ENCODE measurements around the gene GPR137.

The GPR137 gene

DNA sequence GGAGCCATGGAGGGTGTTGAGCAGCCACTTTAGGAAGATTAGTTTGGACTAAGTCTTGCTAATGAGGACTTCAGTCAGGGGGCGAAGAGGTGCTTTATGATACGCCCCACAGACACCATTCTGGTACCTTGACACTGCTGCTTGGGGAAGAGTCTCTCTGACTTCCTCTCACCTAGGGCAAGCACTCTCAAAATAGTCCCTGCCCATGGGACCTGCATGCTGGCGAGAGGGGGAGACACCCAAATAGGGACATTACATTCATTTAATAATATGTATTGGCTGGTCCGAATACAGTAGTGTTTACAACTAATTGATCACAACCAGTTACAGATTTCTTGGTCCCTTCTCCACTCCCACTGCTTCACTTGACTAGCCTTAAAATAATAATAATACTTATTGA is 10.1 kb downstream of the GPR137 start:
- H3K9me3 ChIP-seq (ENCODE audit: control insufficient read depth, insufficient read depth, low read length): no peaks in the 10 kb centered on the region
- H4K20me1 ChIP-seq (ENCODE audit: control insufficient read depth, insufficient read depth, low read depth, low read length): no peaks in the 10 kb centered on the region
- H3K36me3 ChIP-seq (ENCODE audit: control insufficient read depth, low read length): no peaks in the 10 kb centered on the region
- no peak overlapping the region for H3K4me3 ChIP-seq (ENCODE audit: low read length)
- H3K27ac ChIP-seq (ENCODE audit: low read depth, low read length): no peak overlapping the region
- peaks cover 92% of the 10 kb centered on the region for H3K27me3 ChIP-seq (ENCODE audit: control insufficient read depth, low read length)
- no peaks in the 10 kb centered on the region for H3F3A ChIP-seq (ENCODE audit: control insufficient read depth, insufficient read depth)
- TF ChIP-seq CTCF (IDR thresholded peaks at IDR 0.05; ENCODE audit: low read depth, low read length, poor library complexity, severe bottlenecking) (no peak), EZH2phosphoT487 (IDR thresholded peaks at IDR 0.05; ENCODE audit: borderline replicate concordance, low read length) (no peak)
- no peak overlapping the region for H3K4me2 ChIP-seq (ENCODE audit: low read length)
- H3K79me2 ChIP-seq (ENCODE audit: control insufficient read depth, low read length): no peaks in the 10 kb centered on the region
- H3K9me2 ChIP-seq (replicated peaks; ENCODE audit: control insufficient read depth, low read length): no peaks in the 10 kb centered on the region
- H3K4me1 ChIP-seq (ENCODE audit: control insufficient read depth, low read length): peaks cover 10% of the 10 kb centered on the region

GRCh38 chr11:64296236-64296635 is 10.6 kb downstream of the GPR137 start:
- H3K27ac ChIP-seq (ENCODE audit: low read depth, low read length): no peak overlapping the region
- no peak overlapping the region for H3K4me2 ChIP-seq (ENCODE audit: low read length)
- H3K9me3 ChIP-seq (ENCODE audit: control insufficient read depth, insufficient read depth, low read length): no peaks in the 10 kb centered on the region
- H3F3A ChIP-seq (ENCODE audit: control insufficient read depth, insufficient read depth): no peaks in the 10 kb centered on the region
- no peak overlapping the region for H3K4me3 ChIP-seq (ENCODE audit: low read length)
- H3K27me3 ChIP-seq (ENCODE audit: control insufficient read depth, low read length): peaks cover 90% of the 10 kb centered on the region
- no peak for TF ChIP-seq CTCF (IDR thresholded peaks at IDR 0.05; ENCODE audit: low read depth, low read length, poor library complexity, severe bottlenecking)
- H3K4me1 ChIP-seq (ENCODE audit: control insufficient read depth, low read length): peaks cover 15% of the 10 kb centered on the region
- no peaks in the 10 kb centered on the region for H3K79me2 ChIP-seq (ENCODE audit: control insufficient read depth, low read length)
- no peaks in the 10 kb centered on the region for H3K9me2 ChIP-seq (replicated peaks; ENCODE audit: control insufficient read depth, low read length)
- H3K36me3 ChIP-seq (ENCODE audit: control insufficient read depth, low read length): no peaks in the 10 kb centered on the region
- no peaks in the 10 kb centered on the region for H4K20me1 ChIP-seq (ENCODE audit: control insufficient read depth, insufficient read depth, low read depth, low read length)

GRCh38 chr11:64296830-64297698 is 11.4 kb downstream of the GPR137 start:
- Histone ChIP-seq H4K20me1 (ENCODE audit: control insufficient read depth, insufficient read depth, low read depth, low read length) (no peaks in the 10 kb centered on the region), H3K79me2 (ENCODE audit: control insufficient read depth, low read length) (no peaks in the 10 kb centered on the region), H3K27me3 (ENCODE audit: control insufficient read depth, low read length) (peaks cover 85% of the 10 kb centered on the region), H3K27ac (ENCODE audit: low read depth, low read length) (no peak overlapping the region), H3K36me3 (ENCODE audit: control insufficient read depth, low read length) (no peaks in the 10 kb centered on the region), H3K4me1 (ENCODE audit: control insufficient read depth, low read length) (peaks cover 15% of the 10 kb centered on the region), H3K4me2 (ENCODE audit: low read length) (no peak overlapping the region), H3K4me3 (ENCODE audit: low read length) (no peak overlapping the region), H3K9me3 (ENCODE audit: control insufficient read depth, insufficient read depth, low read length) (no peaks in the 10 kb centered on the region), H3F3A (ENCODE audit: control insufficient read depth, insufficient read depth) (no peaks in the 10 kb centered on the region; the same call in 1 of the 2 replicates), H3K9me2 (replicated peaks; ENCODE audit: control insufficient read depth, low read length) (no peaks in the 10 kb centered on the region)
- TF ChIP-seq CTCF (IDR thresholded peaks at IDR 0.05; ENCODE audit: low read depth, low read length, poor library complexity, severe bottlenecking) (no peak), EZH2phosphoT487 (IDR thresholded peaks at IDR 0.05; ENCODE audit: borderline replicate concordance, low read length) (no peak)
